ENCODE measurements around the gene C10orf120. TPM values are rescaled to one million over a fixed set of nuclear protein-coding genes. Genes with fewer than 3 reads are reported as not detected.

C10orf120 gene
- total and polyA plus RNA-seq, 10 of the 15 experiments (the other 5 are each of a cell fraction or from before 2014, with no cell fraction given) = not detected

GRCh38 chr10:122664501-122664900 is 35.1 kb downstream of the C10orf120 start (continued):
- no peak for TF ChIP-seq HSF1 (IDR thresholded peaks at IDR 0.05; ENCODE audit: low read depth, low read length)
- no peak for TF ChIP-seq CHD2 (IDR thresholded peaks at IDR 0.05; ENCODE audit: borderline replicate concordance, low read depth, low read length)
- TF ChIP-seq BMI1 (IDR thresholded peaks at IDR 0.05; ENCODE audit: borderline replicate concordance) = no peak
- no peak for TF ChIP-seq CHD1 (IDR thresholded peaks at IDR 0.05; ENCODE audit: low read depth, low read length)
- TF ChIP-seq USF2 (IDR thresholded peaks at IDR 0.05; ENCODE audit: borderline replicate concordance, low read depth, low read length) = no peak
- TF ChIP-seq RAD21 (IDR thresholded peaks at IDR 0.05; ENCODE audit: insufficient read depth, low read depth, low read length) = no peak

- CTCF ChIA-PET = no interaction called here
- Histone ChIP-seq H3K9ac (ENCODE audit: control insufficient read depth, insufficient read depth, low read length) (no peak overlapping the region), H3K9me3 (replicated peaks; ENCODE audit: control insufficient read depth, insufficient read depth, low read length) (no peaks in the 10 kb centered on the region), H2AFZ (ENCODE audit: control insufficient read depth, low read depth, low read length) (no peak overlapping the region), H3K27me3 (replicated peaks in 1 of 2; ENCODE audit: control insufficient read depth in 2 of 2, insufficient read depth in 2 of 2, low read length in 1 of 2) (peaks cover 6 to 7% of the 10 kb centered on the region in 2 experiments), H3K36me3 (ENCODE audit: control insufficient read depth in 2 of 2, insufficient read depth in 2 of 2, low read length in 1 of 2) (no peaks in the 10 kb centered on the region), H3K4me2 (ENCODE audit: control insufficient read depth, insufficient read depth) (no peak overlapping the region), H3K4me1 (ENCODE audit: control insufficient read depth, insufficient read depth, low read length) (no peaks in the 10 kb centered on the region), H3K79me2 (ENCODE audit: control insufficient read depth, insufficient read depth, low read length) (no peaks in the 10 kb centered on the region), H3K4me3 (no peak overlapping the region), H4K20me1 (ENCODE audit: control insufficient read depth, insufficient read depth) (no peaks in the 10 kb centered on the region), H3K27ac (ENCODE audit: control insufficient read depth, insufficient read depth) (no peak overlapping the region)
- DNase-seq (ENCODE audit: low read depth, low spot score) (no peak), ATAC-seq (no peak), FAIRE-seq (no peak)
- no peak for TF ChIP-seq IRF5 (IDR thresholded peaks at IDR 0.05; ENCODE audit: borderline replicate concordance)
- TF ChIP-seq TAF1 (IDR thresholded peaks at IDR 0.05; ENCODE audit: borderline replicate concordance, low read depth, low read length) = no peak
- BruUV-seq (replicated peaks) = no TSS peak
- SMC1A ChIA-PET (ENCODE audit: uncharacterized antibody, unreplicated experiment) = interaction anchor here (0.5 kb wide), 1 partner anchor 10 kb away, joined by 3 read pairs; no protein-coding TSS in a partner anchor
- POLR2A ChIA-PET = no interaction called here
- RAD21 ChIA-PET (ENCODE audit: unreplicated experiment) = no interaction called here
- intact Hi-C loops (cut with micrococcal nuclease; ENCODE audit: unreplicated experiment) = no loop called here
- in situ Hi-C loops (cut with MboI) = no loop called here
- 1% methylated on average over 5 of the region's 5 CpGs for WGBS (ENCODE audit: insufficient coverage, insufficient replicate concordance, low lambda C conversion rate, missing lambda C conversion rate)
Observed at GRCh38 chr10:122663516-122664130, 36.0 kb downstream of the C10orf120 start.

Measured in GM12878 (cell line).